Skeletal muscle satellite cell (primary cell): ENCODE data around the gene TMIGD1.
"Not testable (repeated sequence)": the region's sequence is repeated elsewhere in the genome, so short reads cannot be mapped to it uniquely, and the experiment has no call there.

Experiments
- H3K27me3 ChIP-seq: 2 replicates; pipeline ENCODE4 v1.7.0; 2013; ENCODE audit warnings: low read length; ENCODE audit not compliant: control insufficient read depth, insufficient read depth
- H3K36me3 ChIP-seq: 2 replicates; pipeline ENCODE4 v1.7.0; 2013; ENCODE audit warnings: mild to moderate bottlenecking, control low read depth, low read length; ENCODE audit not compliant: insufficient read depth
- H3K4me1 ChIP-seq: 2 replicates; pipeline ENCODE4 v1.7.0; 2013; ENCODE audit warnings: low read length; ENCODE audit not compliant: control insufficient read depth, insufficient read depth
- H3K4me2 ChIP-seq: 2 replicates; pipeline ENCODE4 v1.7.0; 2013; ENCODE audit warnings: mild to moderate bottlenecking, low read length
- H3K4me3 ChIP-seq: 2 replicates; pipeline ENCODE4 v1.7.0; 2013; ENCODE audit warnings: low read length
- H3K9ac ChIP-seq: 2 replicates; pipeline ENCODE4 v1.7.0; 2013; ENCODE audit warnings: mild to moderate bottlenecking, low read depth, low read length, moderate library complexity
- H3K9me3 ChIP-seq: replicated peaks from 2 replicates; pipeline ENCODE4 v1.7.0; 2013; ENCODE audit warnings: mild to moderate bottlenecking, control low read depth, low read length

TMIGD1 gene

DNA sequence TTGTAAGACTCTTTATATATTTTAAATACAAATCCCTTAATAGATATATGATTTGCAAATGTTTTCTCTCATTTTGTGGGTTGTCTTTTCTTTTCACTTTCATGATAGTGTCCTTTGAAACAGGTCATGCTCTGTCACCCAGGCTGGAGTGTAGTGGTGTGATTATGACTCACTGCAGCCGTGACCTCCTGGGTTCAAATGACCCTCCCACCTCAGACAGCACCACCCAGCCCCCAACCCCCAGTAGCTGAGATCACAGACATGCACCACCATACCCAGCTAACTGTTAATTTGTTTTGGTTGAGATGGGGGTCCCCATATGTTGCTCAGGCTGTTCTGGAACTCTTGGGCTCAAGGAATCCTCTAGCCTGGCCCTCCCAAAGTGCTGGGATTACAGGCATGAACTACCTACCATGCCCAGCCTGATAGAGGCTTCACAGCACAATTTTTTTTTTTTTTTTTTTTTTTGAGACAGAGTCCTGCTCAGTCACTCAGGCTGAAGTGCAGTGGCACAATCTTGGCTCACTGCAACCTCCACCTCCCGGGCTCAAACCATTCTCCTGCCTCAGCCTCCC, 18.5 kb upstream of the TMIGD1 start:
- no peaks in the 10 kb centered on the region for H3K36me3 ChIP-seq
- H3K4me3 ChIP-seq, result no peak overlapping the region
- H3K9me3 ChIP-seq, result no peaks in the 10 kb centered on the region
- no peak overlapping the region for H3K4me2 ChIP-seq
- H3K9ac ChIP-seq, result no peak overlapping the region
- H3K27me3 ChIP-seq, result peaks cover 20% of the 10 kb centered on the region
- H3K4me1 ChIP-seq, result no peaks in the 10 kb centered on the region

DNA sequence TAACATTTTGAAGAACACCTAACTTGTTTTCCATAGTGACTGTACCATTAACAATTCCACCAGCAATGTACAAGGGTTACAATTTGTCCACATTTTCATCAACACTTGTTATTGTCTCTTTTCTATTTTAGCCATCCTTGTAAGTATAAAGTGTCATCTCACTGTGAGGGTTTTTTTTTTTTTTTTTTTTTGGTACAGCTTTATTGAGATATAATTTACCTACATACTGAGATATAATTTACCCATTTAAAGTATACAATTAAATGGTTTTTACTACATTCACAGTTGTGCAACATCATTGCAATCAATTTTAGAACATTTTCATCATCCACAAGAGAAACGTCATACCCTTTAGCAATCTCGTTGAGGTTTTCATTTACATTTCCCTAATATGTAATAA, 17.9 kb upstream of the TMIGD1 start:
- no peak overlapping the region for H3K4me2 ChIP-seq
- no peaks in the 10 kb centered on the region for H3K4me1 ChIP-seq
- H3K9ac ChIP-seq, result no peak overlapping the region
- no peaks in the 10 kb centered on the region for H3K36me3 ChIP-seq
- H3K4me3 ChIP-seq, result no peak overlapping the region
- H3K9me3 ChIP-seq, result no peaks in the 10 kb centered on the region
- peaks cover 20% of the 10 kb centered on the region for H3K27me3 ChIP-seq

GRCh38 chr17:30351263-30351662, 17.4 kb upstream of the TMIGD1 start:
- not testable (repeated sequence) for H3K4me2 ChIP-seq, H3K9me3 ChIP-seq, H3K36me3 ChIP-seq, H3K9ac ChIP-seq, H3K4me1 ChIP-seq, H3K4me3 ChIP-seq
- H3K27me3 ChIP-seq, result peaks cover 15% of the 10 kb centered on the region

- H3K36me3 ChIP-seq, result no peaks in the 10 kb centered on the region
- no peaks in the 10 kb centered on the region for H3K9me3 ChIP-seq
- no peak overlapping the region for H3K4me3 ChIP-seq
- peaks cover 6% of the 10 kb centered on the region for H3K27me3 ChIP-seq
- H3K9ac ChIP-seq, result no peak overlapping the region
- H3K4me2 ChIP-seq, result no peak overlapping the region
- peaks cover 16% of the 10 kb centered on the region for H3K4me1 ChIP-seq
Measured at GRCh38 chr17:30349252-30349651, 15.4 kb upstream of the TMIGD1 start.

DNA sequence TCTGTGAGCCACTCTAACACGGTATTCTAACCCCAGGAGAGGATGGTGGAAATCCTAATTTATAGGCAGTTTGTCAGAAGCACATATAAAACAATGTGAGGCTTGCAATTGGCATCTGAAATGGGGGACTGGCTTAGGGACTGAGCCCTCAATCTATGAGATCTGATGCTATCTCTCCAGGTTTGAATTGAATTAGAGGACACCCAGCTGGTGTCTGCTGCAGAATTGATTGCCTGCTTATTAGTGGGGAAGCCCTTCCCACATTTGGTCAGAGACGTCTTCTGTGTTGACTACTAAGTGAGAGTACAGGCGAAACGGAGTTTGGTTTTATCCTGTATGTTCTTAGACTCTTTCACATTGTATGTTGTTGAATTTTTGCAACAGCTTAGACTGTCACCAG, 13.6 kb upstream of the TMIGD1 start:
- H3K9ac ChIP-seq, result no peak overlapping the region
- H3K27me3 ChIP-seq, result peaks cover 6% of the 10 kb centered on the region
- H3K4me2 ChIP-seq, result no peak overlapping the region
- H3K36me3 ChIP-seq, result no peaks in the 10 kb centered on the region
- no peak overlapping the region for H3K4me3 ChIP-seq
- no peaks in the 10 kb centered on the region for H3K9me3 ChIP-seq
- H3K4me1 ChIP-seq, result peaks cover 18% of the 10 kb centered on the region

- Histone ChIP-seq H3K36me3 (no peaks in the 10 kb centered on the region), H3K4me1 (peaks cover 18% of the 10 kb centered on the region), H3K9ac (no peak overlapping the region), H3K4me3 (no peak overlapping the region), H3K4me2 (no peak overlapping the region), H3K9me3 (no peaks in the 10 kb centered on the region), H3K27me3 (peaks cover 6% of the 10 kb centered on the region)
Measured at GRCh38 chr17:30346221-30346795, 12.5 kb upstream of the TMIGD1 start.

DNA sequence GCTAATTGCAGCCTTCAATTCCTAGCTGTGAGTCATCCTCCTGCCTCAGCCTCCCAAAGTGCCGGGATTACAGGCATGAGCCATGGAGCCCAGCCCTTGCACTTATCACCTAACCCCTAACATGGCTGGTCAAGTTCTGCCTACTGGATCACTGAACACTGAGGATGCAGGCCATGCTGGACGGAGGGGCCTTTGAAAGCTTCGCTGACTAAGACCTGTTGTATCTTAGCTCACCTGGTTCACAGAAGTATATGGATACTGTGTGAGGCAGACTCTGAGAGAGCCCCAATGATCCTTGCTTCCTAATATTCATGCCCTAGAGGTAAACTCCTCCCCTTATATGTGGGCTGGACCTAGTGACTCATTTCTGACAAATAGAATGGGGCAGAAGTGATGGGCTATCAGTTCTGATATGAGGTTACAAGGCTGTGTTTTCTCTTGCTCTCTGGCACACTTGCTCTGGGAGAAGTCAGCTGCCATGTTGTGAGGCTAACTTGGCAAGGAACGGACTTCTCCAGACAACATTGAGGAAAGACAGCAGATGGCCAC, 11.7 kb upstream of the TMIGD1 start:
- Histone ChIP-seq H3K27me3 (peaks cover 6% of the 10 kb centered on the region), H3K4me1 (peaks cover 23% of the 10 kb centered on the region), H3K9ac (no peak overlapping the region), H3K4me2 (no peak overlapping the region), H3K36me3 (no peaks in the 10 kb centered on the region), H3K9me3 (no peaks in the 10 kb centered on the region), H3K4me3 (no peak overlapping the region)

DNA sequence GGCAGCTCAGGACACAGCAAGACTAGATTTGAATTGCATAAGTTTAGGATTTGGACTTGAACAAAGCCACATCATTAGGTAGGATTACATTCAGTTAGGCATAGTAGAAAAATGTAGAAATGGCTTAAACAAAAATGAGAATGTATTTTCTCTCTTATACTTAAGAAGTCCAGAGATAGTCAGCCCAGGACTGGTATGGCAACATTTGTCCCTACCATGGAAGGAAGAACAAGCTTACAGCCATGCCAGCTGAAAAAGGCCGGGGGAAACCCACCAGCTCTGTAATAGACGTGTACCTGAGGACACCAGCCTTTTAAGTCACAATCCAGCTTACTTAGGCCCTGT, 11.2 kb upstream of the TMIGD1 start:
- peak overlapping the region; percentile 22 for H3K4me2 ChIP-seq
- peaks cover 6% of the 10 kb centered on the region for H3K27me3 ChIP-seq
- H3K4me1 ChIP-seq, result peaks cover 29% of the 10 kb centered on the region
- H3K4me3 ChIP-seq, result no peak overlapping the region
- H3K9ac ChIP-seq, result no peak overlapping the region
- no peaks in the 10 kb centered on the region for H3K36me3 ChIP-seq
- H3K9me3 ChIP-seq, result no peaks in the 10 kb centered on the region

DNA sequence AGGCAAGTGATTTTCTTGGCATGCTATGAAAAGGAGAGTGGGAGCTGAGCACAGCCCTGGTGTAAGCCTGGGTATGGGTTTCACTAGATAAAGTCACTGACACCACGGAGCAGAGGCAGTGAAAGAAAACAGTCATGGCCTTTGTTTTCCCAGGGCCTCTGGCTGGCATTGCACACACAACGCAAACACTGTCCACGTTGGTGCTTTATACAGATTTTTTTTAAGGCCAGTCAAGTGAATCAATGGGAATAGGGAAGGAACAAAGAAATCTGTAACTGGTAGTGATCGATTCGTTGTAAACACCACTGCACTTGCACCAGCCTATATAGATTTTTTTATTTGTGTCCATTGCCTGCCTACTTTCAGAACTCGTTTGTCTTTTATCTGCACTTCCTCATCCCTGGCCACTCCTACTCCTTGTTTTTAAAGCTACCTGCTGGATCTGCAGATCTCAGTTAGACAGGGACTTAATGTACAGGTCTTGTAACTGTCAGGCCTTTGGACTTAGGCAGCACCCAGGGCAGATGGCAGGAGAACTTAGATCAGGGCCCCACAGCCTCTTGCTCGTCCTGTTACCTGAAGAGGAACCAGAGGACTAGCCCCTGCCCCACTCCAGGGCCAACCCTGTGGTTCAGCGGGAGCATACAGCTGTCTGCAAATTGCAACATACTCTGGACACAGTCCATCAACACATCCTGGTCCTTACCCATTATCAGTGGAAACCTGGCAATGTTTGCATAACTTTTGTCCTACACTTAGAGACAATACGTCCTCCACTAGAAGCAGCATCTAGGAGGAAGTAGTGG, 10.6 kb upstream of the TMIGD1 start:
- Histone ChIP-seq H3K27me3 (peaks cover 5% of the 10 kb centered on the region), H3K36me3 (no peaks in the 10 kb centered on the region), H3K4me1 (peaks cover 32% of the 10 kb centered on the region), H3K9ac (no peak overlapping the region), H3K9me3 (no peaks in the 10 kb centered on the region), H3K4me3 (no peak overlapping the region), H3K4me2 (peak overlapping the region; percentile 22)

DNA sequence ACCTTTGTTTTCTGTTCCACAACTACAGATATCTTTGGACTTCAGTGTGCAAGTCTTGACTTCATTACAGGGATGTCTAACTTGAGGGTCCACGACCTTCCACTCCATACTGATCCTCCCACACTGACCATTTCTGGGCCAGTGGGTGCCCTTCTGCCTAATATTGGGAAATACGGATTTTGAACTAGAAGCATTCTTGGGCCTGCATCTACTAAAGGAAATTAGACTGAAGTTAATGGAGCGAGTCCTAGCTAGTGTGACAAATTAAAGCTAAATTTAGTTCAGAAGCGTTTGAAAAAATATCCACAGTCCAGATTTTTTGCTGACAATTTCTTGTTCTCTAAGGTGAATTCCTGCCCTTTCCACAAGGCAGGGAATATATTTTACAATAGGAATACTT, 9.9 kb upstream of the TMIGD1 start:
- peaks cover 32% of the 10 kb centered on the region for H3K4me1 ChIP-seq
- no peak overlapping the region for H3K4me2 ChIP-seq
- H3K9ac ChIP-seq, result no peak overlapping the region
- no peaks in the 10 kb centered on the region for H3K9me3 ChIP-seq
- H3K36me3 ChIP-seq, result no peaks in the 10 kb centered on the region
- H3K4me3 ChIP-seq, result no peak overlapping the region
- H3K27me3 ChIP-seq, result no peaks in the 10 kb centered on the region

DNA sequence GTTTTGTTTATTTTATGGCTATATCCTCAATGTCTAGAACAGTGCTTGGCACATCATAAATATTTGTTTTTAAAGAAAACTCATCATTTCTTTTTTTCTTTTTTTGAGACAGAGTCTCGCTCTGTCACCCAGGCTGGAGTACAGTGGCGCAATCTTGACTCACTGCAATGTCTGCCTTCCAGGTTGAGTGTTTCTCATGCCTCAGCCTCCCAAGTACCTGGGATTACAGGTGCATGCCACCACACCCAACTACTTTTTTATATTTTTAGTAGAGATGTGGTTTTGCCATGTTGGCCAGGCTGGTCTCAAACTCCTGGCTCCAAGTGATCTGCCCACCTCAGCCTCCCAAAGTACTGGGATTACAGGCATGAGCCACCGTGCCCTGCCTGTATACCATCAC, 9.4 kb upstream of the TMIGD1 start:
- H3K4me1 ChIP-seq, result peaks cover 32% of the 10 kb centered on the region
- not testable (repeated sequence) for H3K9ac ChIP-seq, H3K27me3 ChIP-seq, H3K4me3 ChIP-seq, H3K36me3 ChIP-seq, H3K4me2 ChIP-seq, H3K9me3 ChIP-seq
